SK-N-SH treated with all-trans-retinoic acid at 6 μM for 48 hours (cell line): Measurements from ENCODE around the gene RAN.

Experiments used
- BACH2 ChIP-seq: fragments of 250-450 bp; sonication (Bioruptor Pico); IDR thresholded peaks from 2 replicates; pipeline ENCODE4 v1.9.0; 2021; ENCODE audit warnings: mild to moderate bottlenecking, borderline replicate concordance
- ISL1 ChIP-seq: fragments of 250-450 bp; sonication (Bioruptor Pico); IDR thresholded peaks from 2 replicates; pipeline ENCODE4 v2.1.2; 2022; ENCODE audit warnings: mild to moderate bottlenecking, moderate library complexity
- TCF4 ChIP-seq: fragments of 250-450 bp; sonication (Bioruptor Pico); IDR thresholded peaks from 2 replicates; pipeline ENCODE4 v1.8.0; 2021; ENCODE audit warnings: mild to moderate bottlenecking, moderate library complexity, borderline replicate concordance
- TF ChIP-seq, protein P1 (sequence below): fragments of 250-450 bp; sonication (Bioruptor Pico); IDR thresholded peaks from 2 replicates; pipeline ENCODE4 v1.5.1; 2020; ENCODE audit warnings: low read depth, mild to moderate bottlenecking, moderate library complexity

DNA sequence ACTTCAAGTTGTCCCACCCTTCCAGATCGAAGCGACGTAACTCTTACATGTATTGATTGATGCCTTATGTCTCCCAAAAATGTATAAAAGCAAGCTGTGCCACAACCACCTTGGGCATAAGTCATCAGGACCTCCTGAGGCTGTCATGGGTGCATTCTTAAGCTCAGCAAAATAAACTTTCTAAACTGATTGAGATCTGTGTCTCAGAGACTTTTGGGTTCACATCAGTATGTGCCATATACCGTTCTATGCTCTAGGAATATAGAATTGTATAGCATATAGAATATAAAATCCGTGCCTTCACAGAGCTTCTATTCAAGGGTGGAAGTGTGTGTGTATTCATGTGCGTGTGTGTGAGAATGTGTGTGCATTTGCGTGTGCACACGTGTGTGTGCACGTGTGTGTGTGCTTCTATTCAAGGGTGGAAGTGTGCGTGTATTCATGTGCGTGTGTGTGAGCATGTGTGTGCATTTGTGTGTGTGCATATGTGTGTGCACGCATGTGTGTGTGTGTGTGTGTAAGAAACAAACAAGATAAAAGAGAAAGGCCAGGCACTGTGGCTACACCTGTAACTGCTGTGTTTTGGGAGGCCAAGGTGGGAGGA, 21.3 kb upstream of the RAN start:
- TF ChIP-seq TCF4 (CRISPR knock-in tag) (no peak), BACH2 (CRISPR knock-in tag) (no peak), ISL1 (CRISPR knock-in tag) (no peak)
- TF ChIP-seq, protein P1, sequence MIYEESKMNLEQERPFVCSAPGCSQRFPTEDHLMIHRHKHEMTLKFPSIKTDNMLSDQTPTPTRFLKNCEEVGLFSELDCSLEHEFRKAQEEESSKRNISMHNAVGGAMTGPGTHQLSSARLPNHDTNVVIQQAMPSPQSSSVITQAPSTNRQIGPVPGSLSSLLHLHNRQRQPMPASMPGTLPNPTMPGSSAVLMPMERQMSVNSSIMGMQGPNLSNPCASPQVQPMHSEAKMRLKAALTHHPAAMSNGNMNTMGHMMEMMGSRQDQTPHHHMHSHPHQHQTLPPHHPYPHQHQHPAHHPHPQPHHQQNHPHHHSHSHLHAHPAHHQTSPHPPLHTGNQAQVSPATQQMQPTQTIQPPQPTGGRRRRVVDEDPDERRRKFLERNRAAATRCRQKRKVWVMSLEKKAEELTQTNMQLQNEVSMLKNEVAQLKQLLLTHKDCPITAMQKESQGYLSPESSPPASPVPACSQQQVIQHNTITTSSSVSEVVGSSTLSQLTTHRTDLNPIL (CRISPR knock-in tag) = no peak
